Spleen (tissue), 7 donors: Measurements from ENCODE around the gene LRBA.

Experiments
- CTCF ChIP-seq, 11 experiments: fragments of 200-600 bp in 7 of 11; fragments of 450-650 bp in 4 of 11; sonication (generic) in 4 of 11; IDR thresholded peaks in 8 of 11; conservative IDR thresholded peaks in 3 of 11; 1 replicate in 7 of 11; 2 replicates in 4 of 11; pipeline versions ENCODE4 v1.4.0 to v1.8.0; 2016 to 2021; ENCODE audit warnings: antibody characterized with exemption in 11 of 11, inconsistent platforms in 4 of 11, mild to moderate bottlenecking in 1 of 11
- POLR2A ChIP-seq, 3 donors: fragments of 450-650 bp; IDR thresholded peaks; one replicate each; pipeline ENCODE4 v1.5.1; 2017; ENCODE audit warnings: antibody characterized with exemption in 3 of 3, mild to moderate bottlenecking in 1 of 3
- donor health status: DM: no; HTN: no; CAD: no; lungs with moderate emphysema.
- donor health status: DM: no; HTN: no; CAD: no.
- donor health status: DM: no; HTN: no; CAD: no.

GRCh38 chr4:150230561-150230960 lies 784.5 kb downstream of the LRBA start:
- TF ChIP-seq CTCF (IDR thresholded peaks at IDR 0.05 in 8 of 11, conservative IDR thresholded peaks at IDR 0.05 in 3 of 11), result no peak
- TF ChIP-seq POLR2A (IDR thresholded peaks at IDR 0.05), result no peak
